HepG2 (cell line): ENCODE results near the gene CFAP210. TPM values are rescaled to one million over a fixed set of nuclear protein-coding genes. Genes with fewer than 3 reads are reported as not detected.

Experiments used
- ATF7 ChIP-seq, 2 experiments: fragments of 450-650 bp in 1 of 2; sonication (generic) in 1 of 2; formaldehyde crosslinking in 1 of 2; IDR thresholded peaks; 2 replicates each; pipeline versions ENCODE4 v1.4.0 to v1.6.1; 2016 to 2020; ENCODE audit warnings: antibody characterized with exemption in 1 of 2, mild to moderate bottlenecking in 1 of 2, missing genetic modification reagents in 1 of 2
- HOXA9 ChIP-seq: sonication (generic); formaldehyde crosslinking; IDR thresholded peaks from 2 replicates; pipeline ENCODE4 v1.8.1; 2022; ENCODE audit warnings: missing genetic modification reagents, mild to moderate bottlenecking, moderate library complexity, borderline replicate concordance
- MATR3 ChIP-seq: sonication (generic); formaldehyde crosslinking; IDR thresholded peaks from 2 replicates; pipeline ENCODE4 v1.4.0; 2020; ENCODE audit warnings: missing genetic modification reagents
- MEF2D ChIP-seq: sonication (generic); formaldehyde crosslinking; IDR thresholded peaks from 2 replicates; pipeline ENCODE4 v1.5.1; 2020; ENCODE audit warnings: mild to moderate bottlenecking, missing genetic modification reagents
- RELA ChIP-seq: sonication (generic); formaldehyde crosslinking; IDR thresholded peaks from 2 replicates; pipeline ENCODE4 v1.4.0; 2020; ENCODE audit warnings: missing genetic modification reagents
- ZIK1 ChIP-seq: sonication (generic); formaldehyde crosslinking; IDR thresholded peaks from 2 replicates; pipeline ENCODE4 v1.5.0; 2020; ENCODE audit warnings: mild to moderate bottlenecking, low read depth, missing genetic modification reagents, borderline replicate concordance
- ZNF350 ChIP-seq: sonication (generic); formaldehyde crosslinking; IDR thresholded peaks from 2 replicates; pipeline ENCODE4 v1.4.0; 2020; ENCODE audit warnings: mild to moderate bottlenecking, low read depth, missing genetic modification reagents, borderline replicate concordance
- ZNF572 ChIP-seq: sonication (generic); formaldehyde crosslinking; IDR thresholded peaks from 2 replicates; pipeline ENCODE4 v1.5.1; 2020; ENCODE audit warnings: mild to moderate bottlenecking, missing genetic modification reagents
- ZNF589 ChIP-seq: sonication (generic); formaldehyde crosslinking; conservative IDR thresholded peaks from 2 replicates; pipeline ENCODE4 v1.8.0; 2022; ENCODE audit warnings: mild to moderate bottlenecking, moderate library complexity, missing genetic modification reagents
- ZNF780A ChIP-seq: sonication (generic); formaldehyde crosslinking; IDR thresholded peaks from 2 replicates; pipeline ENCODE4 v1.8.0; 2022; ENCODE audit warnings: mild to moderate bottlenecking, missing genetic modification reagents, moderate library complexity
- ZNF788 ChIP-seq: sonication (generic); formaldehyde crosslinking; IDR thresholded peaks from 2 replicates; pipeline ENCODE4 v1.5.0; 2020; ENCODE audit warnings: mild to moderate bottlenecking, missing genetic modification reagents, borderline replicate concordance
- ZSCAN31 ChIP-seq: sonication (generic); formaldehyde crosslinking; IDR thresholded peaks from 2 replicates; pipeline ENCODE4 v1.5.0; 2020; ENCODE audit warnings: low read depth, mild to moderate bottlenecking, missing genetic modification reagents
- polyA plus RNA-seq, 8 experiments: library from polyadenylated mRNA; depleted of rRNA in 3 of 8; stranded (reverse) in 7 of 8; unstranded in 1 of 8; fragments of >200 nt; fragmentation: Illumina TruSeq in 4 of 8; extraction: Trizol in 4 of 8; gene quantifications; 2 replicates each; pipeline versions ENCODE4 v1.2.1 to v1.2.3, GENCODE V29; 2011 to 2016; ENCODE audit warnings: low read depth in 4 of 8, missing spikeins in 1 of 8, mixed read lengths in 1 of 8; ENCODE audit not compliant: insufficient read depth in 1 of 8
- total RNA-seq, 5 experiments: library from RNA; depleted of rRNA; stranded (reverse); fragments of >200 nt; fragmentation: Illumina TruSeq; extraction: Trizol; gene quantifications; 2 replicates each; pipeline ENCODE4 v1.2.3, GENCODE V29; 2016; ENCODE audit warnings: low read depth in 1 of 5
- TF ChIP-seq, protein P1 (sequence below): sonication (generic); formaldehyde crosslinking; conservative IDR thresholded peaks from 2 replicates; pipeline ENCODE4 v1.8.0; 2022; ENCODE audit warnings: mild to moderate bottlenecking, moderate library complexity, missing genetic modification reagents
- TF ChIP-seq, protein P2 (sequence below): sonication (generic); formaldehyde crosslinking; IDR thresholded peaks from 2 replicates; pipeline ENCODE4 v1.9.0; 2021; ENCODE audit warnings: mild to moderate bottlenecking, missing genetic modification reagents
- TF ChIP-seq, protein P3 (sequence below): sonication (generic); formaldehyde crosslinking; IDR thresholded peaks from 2 replicates; pipeline ENCODE4 v1.5.1; 2020; ENCODE audit warnings: missing genetic modification reagents, mild to moderate bottlenecking, borderline replicate concordance
- TF ChIP-seq, protein P4 (sequence below): sonication (generic); formaldehyde crosslinking; IDR thresholded peaks from 2 replicates; pipeline ENCODE4 v1.5.0; 2020; ENCODE audit warnings: missing genetic modification reagents, mild to moderate bottlenecking, borderline replicate concordance

CFAP210 gene
- total and polyA plus RNA-seq, 2 of the 13 experiments (the other 11 are each of a cell fraction or from before 2014, with no cell fraction given), result 0.18 TPM; not detected in 1

DNA sequence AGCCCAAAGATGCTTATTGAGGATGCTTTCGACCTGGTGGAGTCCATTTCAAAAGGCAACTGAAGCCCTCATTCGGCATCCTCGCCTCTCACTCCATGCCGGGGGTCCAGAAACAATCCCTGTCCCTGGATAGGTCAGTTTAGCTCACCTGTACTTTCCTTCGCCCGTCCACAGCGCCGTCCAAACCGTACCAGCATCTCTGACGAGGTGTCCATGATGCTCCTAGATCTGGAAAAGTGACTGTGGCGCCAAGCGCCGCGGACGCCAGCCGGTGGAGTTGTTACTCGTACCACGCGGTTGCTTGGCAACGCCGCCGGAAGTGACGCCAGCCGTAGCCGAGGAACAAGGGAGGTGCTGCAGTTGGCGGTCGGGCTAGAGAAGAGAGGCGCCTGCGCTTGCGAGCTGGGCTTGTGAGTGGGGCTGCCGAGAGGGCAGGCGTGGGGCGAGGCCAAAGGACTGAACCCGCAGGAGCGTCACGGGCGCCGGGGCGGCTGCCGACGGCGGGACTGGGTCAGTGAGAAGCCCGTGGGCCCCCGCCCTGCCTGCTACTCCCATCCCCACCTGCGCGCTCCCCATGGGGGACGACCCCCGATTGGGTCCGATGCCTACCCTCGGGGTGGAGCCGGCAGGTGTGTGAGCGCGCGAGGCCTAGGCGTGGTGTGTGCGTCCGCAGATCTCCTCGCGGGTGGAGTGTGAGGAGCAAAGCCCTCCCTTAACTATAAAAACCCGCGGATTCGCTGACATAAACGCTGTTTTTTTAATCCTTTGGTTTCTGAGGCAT is at the start of gene CFAP210, which contains the start of gene PHOSPHO2 (continued):
- no peak for TF ChIP-seq ZNF780A (CRISPR knock-in tag)
- TF ChIP-seq, protein P1, sequence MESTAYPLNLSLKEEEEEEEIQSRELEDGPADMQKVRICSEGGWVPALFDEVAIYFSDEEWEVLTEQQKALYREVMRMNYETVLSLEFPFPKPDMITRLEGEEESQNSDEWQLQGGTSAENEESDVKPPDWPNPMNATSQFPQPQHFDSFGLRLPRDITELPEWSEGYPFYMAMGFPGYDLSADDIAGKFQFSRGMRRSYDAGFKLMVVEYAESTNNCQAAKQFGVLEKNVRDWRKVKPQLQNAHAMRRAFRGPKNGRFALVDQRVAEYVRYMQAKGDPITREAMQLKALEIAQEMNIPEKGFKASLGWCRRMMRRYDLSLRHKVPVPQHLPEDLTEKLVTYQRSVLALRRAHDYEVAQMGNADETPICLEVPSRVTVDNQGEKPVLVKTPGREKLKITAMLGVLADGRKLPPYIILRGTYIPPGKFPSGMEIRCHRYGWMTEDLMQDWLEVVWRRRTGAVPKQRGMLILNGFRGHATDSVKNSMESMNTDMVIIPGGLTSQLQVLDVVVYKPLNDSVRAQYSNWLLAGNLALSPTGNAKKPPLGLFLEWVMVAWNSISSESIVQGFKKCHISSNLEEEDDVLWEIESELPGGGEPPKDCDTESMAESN (CRISPR knock-in tag), result peak; percentile 64; the same call in 1 of the 2 replicates
- peak; percentile 75; the same call in 1 of the 2 replicates for TF ChIP-seq ZNF788 (CRISPR knock-in tag)
- TF ChIP-seq, protein P2, sequence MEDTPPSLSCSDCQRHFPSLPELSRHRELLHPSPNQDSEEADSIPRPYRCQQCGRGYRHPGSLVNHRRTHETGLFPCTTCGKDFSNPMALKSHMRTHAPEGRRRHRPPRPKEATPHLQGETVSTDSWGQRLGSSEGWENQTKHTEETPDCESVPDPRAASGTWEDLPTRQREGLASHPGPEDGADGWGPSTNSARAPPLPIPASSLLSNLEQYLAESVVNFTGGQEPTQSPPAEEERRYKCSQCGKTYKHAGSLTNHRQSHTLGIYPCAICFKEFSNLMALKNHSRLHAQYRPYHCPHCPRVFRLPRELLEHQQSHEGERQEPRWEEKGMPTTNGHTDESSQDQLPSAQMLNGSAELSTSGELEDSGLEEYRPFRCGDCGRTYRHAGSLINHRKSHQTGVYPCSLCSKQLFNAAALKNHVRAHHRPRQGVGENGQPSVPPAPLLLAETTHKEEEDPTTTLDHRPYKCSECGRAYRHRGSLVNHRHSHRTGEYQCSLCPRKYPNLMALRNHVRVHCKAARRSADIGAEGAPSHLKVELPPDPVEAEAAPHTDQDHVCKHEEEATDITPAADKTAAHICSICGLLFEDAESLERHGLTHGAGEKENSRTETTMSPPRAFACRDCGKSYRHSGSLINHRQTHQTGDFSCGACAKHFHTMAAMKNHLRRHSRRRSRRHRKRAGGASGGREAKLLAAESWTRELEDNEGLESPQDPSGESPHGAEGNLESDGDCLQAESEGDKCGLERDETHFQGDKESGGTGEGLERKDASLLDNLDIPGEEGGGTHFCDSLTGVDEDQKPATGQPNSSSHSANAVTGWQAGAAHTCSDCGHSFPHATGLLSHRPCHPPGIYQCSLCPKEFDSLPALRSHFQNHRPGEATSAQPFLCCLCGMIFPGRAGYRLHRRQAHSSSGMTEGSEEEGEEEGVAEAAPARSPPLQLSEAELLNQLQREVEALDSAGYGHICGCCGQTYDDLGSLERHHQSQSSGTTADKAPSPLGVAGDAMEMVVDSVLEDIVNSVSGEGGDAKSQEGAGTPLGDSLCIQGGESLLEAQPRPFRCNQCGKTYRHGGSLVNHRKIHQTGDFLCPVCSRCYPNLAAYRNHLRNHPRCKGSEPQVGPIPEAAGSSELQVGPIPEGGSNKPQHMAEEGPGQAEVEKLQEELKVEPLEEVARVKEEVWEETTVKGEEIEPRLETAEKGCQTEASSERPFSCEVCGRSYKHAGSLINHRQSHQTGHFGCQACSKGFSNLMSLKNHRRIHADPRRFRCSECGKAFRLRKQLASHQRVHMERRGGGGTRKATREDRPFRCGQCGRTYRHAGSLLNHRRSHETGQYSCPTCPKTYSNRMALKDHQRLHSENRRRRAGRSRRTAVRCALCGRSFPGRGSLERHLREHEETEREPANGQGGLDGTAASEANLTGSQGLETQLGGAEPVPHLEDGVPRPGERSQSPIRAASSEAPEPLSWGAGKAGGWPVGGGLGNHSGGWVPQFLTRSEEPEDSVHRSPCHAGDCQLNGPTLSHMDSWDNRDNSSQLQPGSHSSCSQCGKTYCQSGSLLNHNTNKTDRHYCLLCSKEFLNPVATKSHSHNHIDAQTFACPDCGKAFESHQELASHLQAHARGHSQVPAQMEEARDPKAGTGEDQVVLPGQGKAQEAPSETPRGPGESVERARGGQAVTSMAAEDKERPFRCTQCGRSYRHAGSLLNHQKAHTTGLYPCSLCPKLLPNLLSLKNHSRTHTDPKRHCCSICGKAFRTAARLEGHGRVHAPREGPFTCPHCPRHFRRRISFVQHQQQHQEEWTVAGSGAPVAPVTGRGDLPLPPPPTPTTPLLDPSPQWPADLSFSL (CRISPR knock-in tag), result no peak; the same call in 1 of the 2 replicates
- no peak for TF ChIP-seq ZNF589
- no peak for TF ChIP-seq ATF7 (IDR thresholded peaks at IDR 0.05)
- TF ChIP-seq ATF7 (CRISPR knock-in tag; IDR thresholded peaks at IDR 0.05), result peak; percentile 42; the same call in 1 of the 2 replicates
- no peak for TF ChIP-seq MATR3 (CRISPR knock-in tag)
- no peak; the same call in 1 of the 2 replicates for TF ChIP-seq HOXA9 (CRISPR knock-in tag)
- TF ChIP-seq RELA (CRISPR knock-in tag), result 0 out of 2 replicates have a peak, but pooled peaks have one; percentile 44
- TF ChIP-seq ZSCAN31 (CRISPR knock-in tag), result peak; percentile 93; the same call in 1 of the 2 replicates
- TF ChIP-seq ZNF572, result no peak; the same call in 1 of the 2 replicates
- peak; percentile 96 for TF ChIP-seq ZNF350 (CRISPR knock-in tag)
- TF ChIP-seq ZIK1 (CRISPR knock-in tag), result no peak
- peak; percentile 88 for TF ChIP-seq MEF2D (CRISPR knock-in tag)
- TF ChIP-seq, protein P3, sequence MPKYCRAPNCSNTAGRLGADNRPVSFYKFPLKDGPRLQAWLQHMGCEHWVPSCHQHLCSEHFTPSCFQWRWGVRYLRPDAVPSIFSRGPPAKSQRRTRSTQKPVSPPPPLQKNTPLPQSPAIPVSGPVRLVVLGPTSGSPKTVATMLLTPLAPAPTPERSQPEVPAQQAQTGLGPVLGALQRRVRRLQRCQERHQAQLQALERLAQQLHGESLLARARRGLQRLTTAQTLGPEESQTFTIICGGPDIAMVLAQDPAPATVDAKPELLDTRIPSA (CRISPR knock-in tag), result peak; percentile 86; the same call in 1 of the 2 replicates
- TF ChIP-seq, protein P4, sequence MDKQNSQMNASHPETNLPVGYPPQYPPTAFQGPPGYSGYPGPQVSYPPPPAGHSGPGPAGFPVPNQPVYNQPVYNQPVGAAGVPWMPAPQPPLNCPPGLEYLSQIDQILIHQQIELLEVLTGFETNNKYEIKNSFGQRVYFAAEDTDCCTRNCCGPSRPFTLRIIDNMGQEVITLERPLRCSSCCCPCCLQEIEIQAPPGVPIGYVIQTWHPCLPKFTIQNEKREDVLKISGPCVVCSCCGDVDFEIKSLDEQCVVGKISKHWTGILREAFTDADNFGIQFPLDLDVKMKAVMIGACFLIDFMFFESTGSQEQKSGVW, result no peak
